ENCODE data around the gene DNASE1L1.

The DNASE1L1 gene

DNA sequence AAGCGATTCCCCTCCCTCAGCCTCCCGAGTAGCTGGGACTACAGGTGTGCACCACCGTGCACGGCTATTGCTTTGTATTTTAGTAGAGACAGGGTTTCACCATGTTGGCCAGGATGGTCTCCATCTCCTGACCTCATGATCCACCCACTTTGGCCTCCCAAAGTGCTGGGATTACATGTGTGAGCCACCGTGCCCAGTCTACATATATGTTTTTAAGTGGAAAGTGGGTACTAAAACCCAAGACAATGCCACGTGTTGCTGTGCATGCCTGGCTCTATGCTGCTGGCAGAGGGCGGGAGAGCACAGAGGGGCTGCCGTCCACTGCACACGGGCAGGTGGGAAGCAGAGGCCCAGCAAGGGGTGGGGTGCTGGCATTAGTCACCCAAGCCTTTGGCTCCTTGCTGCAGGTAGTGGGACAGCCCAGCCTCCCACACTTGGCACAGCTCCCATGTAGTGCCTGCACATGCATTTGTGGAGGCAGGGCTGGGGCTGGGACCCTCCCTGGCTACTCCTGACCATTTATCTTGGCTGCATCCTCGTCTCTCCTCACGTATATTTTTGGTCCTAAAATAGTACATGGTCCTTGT, 26.5 kb downstream of the DNASE1L1 start:
- no peak for DNase-seq (ENCODE audit: low spot score)

DNA sequence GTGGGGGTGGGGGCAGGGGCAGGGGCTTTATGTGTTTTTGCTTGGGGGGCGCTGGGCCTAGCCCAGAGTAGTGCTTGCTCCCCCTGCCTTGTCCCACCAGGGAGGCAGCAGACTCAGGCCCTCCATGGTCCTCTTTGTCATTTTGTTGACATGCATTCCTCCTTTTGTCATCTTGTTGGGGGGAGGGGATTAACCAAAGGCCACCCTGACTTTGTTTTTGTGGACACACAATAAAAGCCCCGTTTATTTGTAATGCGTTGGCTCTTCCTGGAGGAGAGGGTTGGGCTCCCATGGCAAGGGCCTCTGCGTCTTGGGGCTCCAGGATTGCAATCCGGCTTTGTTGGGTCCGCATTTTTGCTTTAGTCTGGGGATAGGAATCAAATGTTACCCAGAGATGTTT, 27.8 kb downstream of the DNASE1L1 start:
- no peak for DNase-seq (ENCODE audit: low spot score)

DNA sequence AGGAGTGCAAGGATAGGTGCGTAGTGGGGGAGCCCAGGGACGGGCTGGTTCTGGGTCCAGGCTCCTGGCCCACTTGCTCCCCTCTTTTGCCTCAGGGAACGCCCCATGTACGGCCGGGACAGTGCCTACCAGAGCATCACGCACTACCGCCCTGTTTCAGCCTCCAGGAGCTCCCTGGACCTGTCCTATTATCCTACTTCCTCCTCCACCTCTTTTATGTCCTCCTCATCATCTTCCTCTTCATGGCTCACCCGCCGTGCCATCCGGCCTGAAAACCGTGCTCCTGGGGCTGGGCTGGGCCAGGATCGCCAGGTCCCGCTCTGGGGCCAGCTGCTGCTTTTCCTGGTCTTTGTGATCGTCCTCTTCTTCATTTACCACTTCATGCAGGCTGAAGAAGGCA, 28.3 kb downstream of the DNASE1L1 start:
- DNase-seq (ENCODE audit: low spot score) = no peak

DNA sequence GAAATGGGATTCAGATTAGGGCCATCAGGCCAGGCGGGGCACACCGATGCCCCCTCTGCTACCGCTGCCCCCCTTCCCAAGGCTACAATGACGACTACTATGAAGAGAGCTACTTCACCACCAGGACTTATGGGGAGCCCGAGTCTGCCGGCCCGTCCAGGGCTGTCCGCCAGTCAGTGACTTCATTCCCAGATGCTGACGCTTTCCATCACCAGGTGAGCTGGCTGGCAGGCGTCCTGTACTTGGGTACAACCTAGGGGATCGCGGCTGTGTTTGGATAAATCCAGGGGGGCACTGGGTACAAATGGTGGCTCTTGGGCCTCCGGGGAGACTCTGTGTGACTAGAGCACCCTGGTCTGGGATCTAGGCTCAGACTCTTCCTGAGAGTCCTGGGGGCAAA, 28.9 kb downstream of the DNASE1L1 start:
- DNase-seq (ENCODE audit: low spot score) = no peak

DNA sequence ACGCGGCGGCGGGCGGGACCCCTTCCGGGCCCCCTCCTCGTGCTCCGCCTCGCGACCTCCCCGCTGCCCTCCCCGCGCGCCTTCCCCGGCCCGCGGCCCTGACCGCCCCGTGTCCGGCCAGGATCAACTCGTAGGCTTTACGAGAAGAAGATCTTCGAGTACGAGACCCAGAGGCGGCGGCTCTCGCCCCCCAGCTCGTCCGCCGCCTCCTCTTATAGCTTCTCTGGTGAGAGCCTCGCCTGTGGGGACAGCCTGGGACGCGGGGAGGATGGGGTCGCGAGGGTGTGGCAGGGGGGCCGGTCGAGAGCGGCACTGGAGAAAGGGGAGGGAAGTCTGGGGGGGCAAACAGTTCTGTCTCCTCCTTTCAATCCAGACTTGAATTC, 29.5 kb downstream of the DNASE1L1 start:
- DNase-seq (ENCODE audit: low spot score) = no peak

DNA sequence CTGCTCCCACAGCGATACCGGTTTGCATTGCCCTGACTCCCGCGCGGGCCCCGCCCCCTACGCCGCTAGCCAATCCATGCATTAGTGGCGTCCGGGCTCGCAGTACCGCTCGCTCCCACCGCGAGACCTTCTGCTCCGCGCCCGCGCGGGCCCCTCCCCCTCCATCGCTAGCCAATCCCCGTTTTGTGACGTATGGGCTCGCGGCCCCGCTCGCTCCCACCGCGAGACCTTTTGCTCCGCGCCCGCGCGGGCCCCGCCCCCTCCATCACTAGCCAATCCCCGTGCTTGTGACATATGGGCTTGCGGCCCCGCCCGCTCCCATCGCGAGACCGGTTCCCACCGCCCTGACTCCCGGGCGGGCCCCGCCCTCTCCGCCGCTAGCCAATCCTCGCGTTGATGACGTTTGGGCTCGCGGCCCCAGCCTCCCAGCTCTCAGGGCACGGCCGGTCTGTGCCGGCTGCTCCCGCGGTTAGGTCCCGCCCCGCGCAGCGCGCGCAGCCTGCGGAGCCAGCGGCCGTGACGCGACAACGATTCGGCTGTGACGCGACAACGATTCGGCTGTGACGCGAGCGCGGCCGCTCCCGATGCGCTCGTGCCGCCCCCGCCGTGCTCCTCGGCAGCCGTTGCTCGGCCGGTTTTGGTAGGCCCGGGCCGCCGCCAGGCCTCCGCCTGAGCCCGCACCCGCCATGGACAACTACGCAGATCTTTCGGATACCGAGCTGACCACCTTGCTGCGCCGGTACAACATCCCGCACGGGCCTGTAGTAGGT, 30.1 kb downstream of the DNASE1L1 start, which contains the start of gene EMD:
TSS of gene EMD (plus strand) at position 497 of the 770 bp plus-strand sequence. CDS start at position 687, 190 bp downstream.
- DNase-seq (ENCODE audit: low spot score) = peak; percentile 90

DNA sequence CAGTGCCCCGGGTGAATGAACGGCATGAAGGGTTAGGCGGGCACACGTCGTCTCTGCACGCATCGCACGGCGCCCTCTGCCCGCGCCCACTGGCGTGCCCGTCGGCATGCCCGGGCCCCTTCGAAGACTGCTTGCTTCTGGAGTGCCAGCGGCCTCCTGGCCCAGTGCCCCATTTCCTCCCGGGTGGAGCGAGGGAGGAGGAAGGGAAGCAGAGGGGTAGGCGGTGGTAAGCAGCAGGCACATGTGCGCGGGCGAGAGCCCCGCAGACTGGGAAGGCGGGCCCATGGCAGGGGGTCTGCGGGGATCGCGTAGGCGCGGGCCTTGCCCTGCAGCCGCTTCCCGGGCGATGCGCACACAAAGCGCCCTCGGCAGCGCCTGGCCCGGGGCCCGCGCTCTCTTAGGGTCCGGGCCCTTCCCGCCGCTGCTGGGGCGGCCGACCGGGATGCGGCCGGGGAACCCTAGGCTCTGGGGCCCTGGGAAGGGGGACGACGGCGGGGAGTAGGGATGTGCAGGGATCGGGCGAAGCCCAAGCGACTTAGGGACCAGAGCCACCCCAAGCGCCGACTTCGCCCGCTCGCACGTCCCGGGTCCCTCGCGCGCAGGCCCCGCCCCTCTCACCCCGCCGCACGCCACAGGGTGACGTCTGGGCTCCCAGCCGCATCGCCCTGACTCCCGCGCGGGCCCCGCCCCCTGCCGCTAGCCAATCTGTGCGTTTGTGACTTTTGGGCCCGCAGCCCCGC, 30.8 kb downstream of the DNASE1L1 start:
- no peak for DNase-seq (ENCODE audit: low spot score)

DNA sequence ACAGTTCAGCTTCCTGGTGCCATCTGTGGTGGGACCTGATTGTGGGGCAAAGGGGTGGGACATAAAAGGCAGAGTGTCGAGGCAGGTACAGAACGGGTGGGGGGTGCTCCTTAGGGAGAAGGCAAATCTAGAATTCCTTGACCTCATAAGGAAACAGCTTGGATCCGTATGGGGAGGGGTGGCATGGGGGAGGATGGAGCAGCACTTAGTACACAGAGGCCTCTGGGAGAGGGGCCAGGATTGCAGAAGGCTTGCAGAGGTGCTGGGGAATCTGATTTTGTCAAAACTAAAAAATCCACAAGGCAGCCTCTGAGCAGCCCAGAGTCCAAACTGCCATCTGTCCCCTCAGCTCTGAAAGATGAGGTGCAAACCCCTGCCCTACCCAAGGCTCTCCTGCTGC, 32.3 kb downstream of the DNASE1L1 start:
- DNase-seq (ENCODE audit: low spot score) = no peak

DNA sequence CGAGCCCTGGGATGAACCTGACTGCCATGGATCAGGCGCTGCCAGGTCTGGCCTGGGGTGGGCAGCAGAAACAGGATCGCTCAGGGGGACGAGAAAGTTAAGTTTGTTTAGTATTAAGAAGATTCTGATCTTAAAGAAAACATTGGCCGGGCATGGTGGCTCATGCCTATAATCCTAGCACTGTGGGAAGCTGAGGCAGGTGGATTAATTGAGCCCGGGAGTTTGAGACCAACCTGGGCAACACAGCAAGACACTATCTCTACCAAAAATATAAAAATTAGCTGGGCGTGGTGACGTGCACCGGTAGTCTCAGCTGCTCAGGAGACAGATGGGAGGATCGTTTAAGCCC, 33.9 kb downstream of the DNASE1L1 start:
- no peak for DNase-seq (ENCODE audit: low spot score)

DNA sequence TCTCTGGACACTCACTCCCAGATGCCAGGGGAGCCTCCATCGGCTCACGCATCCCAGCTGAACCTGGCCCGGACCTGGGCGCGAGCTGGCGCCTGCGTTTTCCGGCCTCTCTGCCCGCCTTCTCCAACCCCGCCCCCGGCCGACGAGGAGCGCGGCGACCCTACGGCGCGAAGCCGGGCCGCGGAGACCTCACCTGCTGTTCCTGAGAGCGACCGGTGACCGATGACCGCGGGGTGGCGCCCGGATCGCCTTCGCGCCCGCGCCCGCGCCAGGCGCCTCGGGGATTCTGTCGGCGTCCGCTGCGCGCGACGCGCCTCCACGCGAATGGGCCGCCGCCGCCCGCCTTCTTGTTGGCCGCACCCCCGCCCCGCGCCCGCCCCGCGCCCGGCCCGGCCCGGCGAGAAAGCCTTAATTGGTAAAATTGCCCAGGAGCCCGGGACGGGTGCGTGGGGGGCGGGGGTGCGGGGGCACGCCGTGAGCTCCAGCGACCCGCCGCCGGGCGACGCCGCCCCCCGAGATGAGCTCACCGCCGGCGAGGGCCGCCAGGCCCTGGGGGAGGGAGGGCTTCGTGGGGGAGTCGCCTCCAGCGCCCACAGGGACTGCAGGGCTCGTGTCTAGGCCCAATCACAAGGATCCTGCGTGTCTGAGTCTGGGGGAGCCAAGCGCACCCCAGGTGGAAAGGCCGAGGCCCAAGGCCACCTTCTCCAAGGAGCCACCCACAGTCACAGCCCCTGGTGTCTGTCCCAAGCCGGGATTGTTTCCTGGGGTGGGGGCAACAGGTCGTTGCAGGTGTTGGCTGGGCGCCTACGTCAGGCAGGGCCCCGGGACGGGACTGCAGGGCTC, 34.5 kb downstream of the DNASE1L1 start, which contains the start of gene FLNA:
TSS of gene FLNA (minus strand) at position 322 of the 843 bp plus-strand sequence. CDS start 3,389 bp downstream, outside the sequence.
- no peak for DNase-seq (ENCODE audit: low spot score)

DNA sequence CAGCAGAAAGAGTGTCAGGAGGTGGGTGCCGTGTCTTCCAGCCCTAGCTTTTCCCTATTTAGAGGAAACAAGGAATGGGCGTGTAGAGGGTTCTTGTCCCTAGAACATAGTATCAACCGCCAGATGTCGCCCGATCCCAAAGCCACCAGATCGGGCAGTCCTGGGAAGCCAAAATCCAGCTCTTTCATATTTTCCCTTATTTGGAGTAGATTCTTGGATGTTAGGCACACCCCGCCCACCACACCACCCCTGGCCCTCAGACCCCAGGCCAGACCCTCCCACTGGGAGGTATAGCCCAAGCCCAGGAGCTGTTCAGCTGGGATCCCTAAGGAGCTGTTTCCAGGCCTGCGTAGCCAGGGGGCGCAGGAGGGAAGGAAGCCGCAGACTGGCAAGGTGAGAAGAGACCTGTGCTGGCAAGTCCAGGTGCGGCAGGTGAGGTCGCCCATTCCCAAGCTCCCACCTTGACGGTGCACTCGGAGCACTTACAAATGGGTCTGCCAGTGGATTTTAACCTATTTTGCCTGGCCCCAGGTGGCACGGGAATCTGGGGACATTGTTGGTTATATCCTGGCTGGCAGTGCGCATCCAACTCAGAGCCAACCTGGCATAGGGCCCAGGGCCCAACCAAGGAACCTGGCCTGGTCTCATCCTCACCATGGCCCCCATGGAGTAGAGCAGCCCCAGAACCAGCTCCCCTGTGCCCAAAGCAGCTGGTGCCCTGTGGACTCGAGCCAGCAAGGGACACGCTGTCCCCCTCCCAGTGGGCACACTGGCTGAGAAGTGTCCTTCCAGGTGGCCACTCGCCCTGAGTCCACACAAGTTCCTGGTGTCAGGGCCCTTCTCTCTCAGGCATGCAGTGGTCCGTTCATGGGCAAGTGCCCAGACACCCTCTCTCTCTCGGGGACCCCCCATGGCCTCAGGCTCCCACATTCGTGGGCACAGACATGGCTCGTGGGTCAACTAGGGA, 35.4 kb downstream of the DNASE1L1 start:
- DNase-seq (ENCODE audit: low spot score) = peak; percentile 64

DNA sequence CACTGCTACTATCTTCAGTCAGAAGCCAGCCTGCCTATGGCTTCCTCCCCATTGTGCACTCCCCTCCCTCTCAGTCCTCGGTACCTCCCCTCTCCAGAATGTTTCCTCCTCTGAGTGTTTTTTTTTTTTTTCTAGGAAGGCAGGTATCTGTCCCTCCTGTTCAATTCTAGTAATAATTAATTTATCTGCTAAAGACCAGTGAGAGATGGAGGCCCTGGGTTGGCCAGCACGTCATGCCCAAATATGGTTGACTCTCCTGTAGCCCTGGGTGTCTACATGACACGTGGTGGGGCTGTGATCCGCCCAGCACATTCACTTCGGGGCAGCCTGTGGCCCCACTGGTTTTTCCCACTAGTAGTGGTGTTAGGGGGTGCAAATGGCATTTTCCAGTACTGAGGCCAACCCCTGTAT, 36.4 kb downstream of the DNASE1L1 start:
- no peak for DNase-seq (ENCODE audit: low spot score)

DNA sequence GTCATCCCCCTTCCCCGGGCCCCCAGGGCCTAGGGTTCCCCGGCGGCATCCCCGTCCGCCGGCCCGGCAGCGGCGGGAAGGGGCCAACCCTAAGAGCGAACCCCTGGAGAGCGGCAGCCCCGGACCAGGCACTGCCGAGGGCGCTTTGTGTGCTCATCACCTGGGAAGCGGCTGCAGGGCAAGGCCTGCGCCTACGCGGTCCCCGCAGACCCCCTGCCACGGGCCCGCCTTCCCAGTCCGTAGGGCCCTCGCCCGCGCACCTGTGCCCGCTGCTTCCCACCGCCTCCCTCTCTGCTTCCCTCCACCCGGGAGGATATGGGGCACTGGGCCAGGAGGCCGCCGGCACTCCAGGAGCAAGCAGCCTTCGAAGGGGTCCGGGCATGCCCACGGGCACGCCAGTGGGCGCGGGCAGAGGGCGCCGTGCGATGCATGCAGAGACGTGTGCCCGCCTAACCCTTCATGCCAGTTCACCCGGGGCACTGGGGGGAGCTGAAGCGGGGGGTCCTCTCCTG, 37.2 kb downstream of the DNASE1L1 start:
- DNase-seq (ENCODE audit: low spot score) = no peak

DNA sequence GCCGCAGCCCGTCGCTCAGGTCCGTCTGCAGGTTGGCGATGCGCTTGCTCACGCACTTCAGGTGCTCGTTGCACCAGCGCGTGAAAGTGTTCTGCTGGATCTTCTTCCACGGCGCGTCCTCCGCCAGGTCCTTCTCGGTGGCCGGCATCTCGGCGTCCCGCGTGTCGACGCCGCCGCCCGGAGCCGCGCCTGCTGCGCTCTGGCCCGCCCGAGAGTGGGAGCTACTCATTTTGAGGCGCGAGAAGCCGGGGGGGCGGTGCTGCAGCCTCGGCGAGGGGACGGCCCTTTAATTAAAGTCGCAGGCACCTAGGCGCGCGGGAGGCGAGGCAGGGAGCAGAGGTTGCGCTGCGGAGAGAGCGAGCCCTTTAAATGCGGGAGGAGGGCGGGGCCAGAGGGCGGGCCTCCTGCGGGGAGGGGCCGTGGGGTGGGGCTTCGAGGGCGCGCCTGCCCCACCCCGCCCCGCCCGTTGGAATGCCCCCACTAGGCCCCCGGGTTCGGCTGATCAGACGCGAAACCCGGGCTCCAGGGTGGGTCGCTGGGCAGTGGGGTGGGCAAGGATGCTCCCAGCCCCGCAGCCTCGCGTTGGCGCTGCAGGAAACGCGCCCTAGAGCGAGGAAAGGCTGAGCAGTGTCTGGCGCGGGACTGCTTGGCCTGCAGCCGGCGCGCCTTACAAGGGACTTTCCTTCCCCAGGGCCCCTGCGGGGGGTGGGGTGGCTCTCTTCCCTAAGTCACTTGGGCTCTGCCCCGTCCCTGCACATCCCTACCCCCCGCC, 37.9 kb downstream of the DNASE1L1 start:
- DNase-seq (ENCODE audit: low spot score) = peak; percentile 84

DNA sequence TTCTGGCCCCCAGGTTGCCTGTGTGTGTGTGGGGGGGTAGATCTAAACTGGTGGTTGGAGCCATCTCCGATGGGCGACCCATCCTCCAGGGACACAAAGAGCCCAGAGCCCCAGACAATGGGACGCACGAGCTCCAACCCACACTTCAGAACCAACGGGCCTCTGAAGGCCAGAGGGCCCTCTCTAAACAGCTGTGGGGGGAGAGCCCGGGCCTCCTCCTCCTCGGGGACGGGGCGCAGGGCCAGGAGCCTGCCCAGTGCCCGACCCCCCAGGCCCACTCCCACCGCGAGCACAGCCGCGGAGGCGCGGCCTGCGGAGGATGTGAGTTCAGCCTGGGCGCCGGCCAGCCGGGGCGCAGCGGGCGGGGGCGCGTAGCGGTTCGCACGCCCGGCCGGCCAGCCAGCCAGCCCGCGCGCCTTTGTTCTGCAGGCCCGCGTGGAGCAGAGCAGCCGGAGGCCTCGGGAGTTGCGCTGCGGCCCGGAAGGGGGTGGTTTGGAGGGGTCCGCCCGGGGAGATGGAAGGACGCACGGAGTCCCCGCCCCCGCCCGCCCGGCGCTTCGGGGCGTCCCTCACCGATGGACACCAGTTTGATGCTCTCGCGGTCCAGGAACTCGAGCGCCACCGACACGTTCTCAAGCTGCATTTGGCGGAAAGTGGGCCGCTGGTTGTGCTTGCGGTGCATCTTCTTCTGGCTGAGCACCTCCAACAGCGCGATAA, 38.6 kb downstream of the DNASE1L1 start:
- no peak for DNase-seq (ENCODE audit: low spot score)

DNA sequence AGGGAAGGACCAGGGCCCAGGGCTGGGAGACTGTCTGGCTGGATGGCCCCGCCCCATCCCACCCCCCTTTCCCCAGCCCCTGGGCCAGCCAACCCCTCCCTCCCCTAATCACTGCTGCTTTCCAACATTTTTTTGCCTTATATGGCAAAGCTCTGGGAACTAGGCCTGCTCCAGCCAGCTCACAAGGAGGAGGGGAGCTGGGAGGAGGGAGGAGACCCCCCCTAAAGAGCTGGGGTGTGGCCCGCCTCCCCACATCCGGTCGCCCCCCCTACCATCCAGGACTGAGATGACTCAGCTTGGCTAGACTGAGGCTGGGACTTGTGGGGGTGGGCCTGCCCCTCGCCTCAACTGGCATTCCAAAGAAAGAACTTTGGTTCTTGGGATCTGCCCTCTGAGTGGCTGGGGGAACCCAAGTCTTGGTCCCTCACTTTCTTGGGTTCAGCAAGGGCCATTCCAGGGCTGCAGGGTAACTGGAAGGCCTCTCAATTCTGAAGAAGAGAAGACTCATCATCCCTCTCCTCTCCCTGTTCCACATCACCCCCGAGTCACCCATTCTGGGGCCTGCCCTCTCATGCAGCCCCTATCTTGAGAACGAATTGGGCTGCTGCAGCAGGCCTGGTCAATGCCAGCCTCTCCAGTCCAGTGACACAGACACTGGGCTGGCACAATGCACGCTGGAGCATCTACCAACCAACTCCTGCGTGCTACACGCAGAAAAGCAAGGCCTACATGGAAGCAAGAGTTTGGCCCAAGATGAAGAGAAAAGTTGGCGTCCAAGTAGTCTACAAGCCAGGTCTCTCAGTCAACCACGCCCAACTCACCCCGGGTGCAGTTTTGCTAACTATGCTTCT, 39.4 kb downstream of the DNASE1L1 start:
- DNase-seq (ENCODE audit: low spot score) = peak; percentile 82

DNA sequence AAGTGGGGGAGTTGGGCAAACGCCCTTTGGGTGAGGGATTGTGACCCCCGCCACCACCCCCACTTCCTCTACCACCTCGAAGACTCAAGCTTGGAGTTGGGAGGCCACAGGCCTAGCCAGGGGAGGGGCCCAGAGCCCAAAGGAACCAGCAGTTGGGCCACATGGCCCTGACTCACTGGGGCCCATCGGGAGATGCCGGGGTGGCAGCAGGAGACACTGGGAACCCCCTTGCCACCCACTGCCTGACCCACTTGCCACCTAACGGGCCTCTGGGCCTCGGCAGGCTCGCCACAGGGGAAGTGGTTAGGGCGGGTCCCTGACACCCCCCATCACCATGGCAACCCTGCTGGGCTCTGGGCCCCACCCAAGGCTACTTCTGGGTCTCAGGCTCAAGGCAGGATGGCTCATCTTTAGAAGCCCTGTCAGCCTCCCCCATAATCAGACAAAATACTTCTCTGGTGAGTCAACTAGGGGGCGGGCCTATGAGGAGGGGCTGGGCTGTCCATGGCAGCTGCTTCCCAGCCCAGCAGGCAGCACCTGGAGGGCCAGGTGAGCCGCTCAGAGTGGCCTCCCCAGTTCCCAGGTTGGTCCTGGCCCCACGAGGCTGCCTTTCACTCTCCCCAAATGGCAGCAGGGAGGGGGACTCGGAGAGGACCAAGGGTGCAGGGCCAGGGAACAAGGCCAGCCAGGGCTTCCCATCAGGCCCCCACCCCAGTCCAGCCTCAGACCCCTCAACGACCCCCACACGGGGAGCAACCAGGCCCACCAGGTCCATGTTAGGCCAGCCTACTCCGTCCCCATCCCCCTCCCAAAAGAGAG, 40.2 kb downstream of the DNASE1L1 start:
- DNase-seq (ENCODE audit: low spot score) = peak; percentile 80

All from GM03348 (cell line).